Ishikawa (cell line): ENCODE results near the gene FABP3.

Experiments
- CEBPB ChIP-seq: IDR thresholded peaks from 2 replicates; pipeline ENCODE4 v1.6.1; 2012
- CREB1 ChIP-seq: IDR thresholded peaks from 2 replicates; pipeline ENCODE4 v1.6.1; 2012; ENCODE audit warnings: low read depth
- EP300 ChIP-seq: IDR thresholded peaks from 2 replicates; pipeline ENCODE4 v1.6.1; 2012; ENCODE audit warnings: borderline replicate concordance
- NFIC ChIP-seq: IDR thresholded peaks from 2 replicates; pipeline ENCODE4 v1.6.1; 2012
- RAD21 ChIP-seq: IDR thresholded peaks from 2 replicates; pipeline ENCODE4 v1.6.1; 2012; ENCODE audit warnings: low read depth
- REST ChIP-seq: IDR thresholded peaks from 2 replicates; pipeline ENCODE4 v1.6.1; 2012; ENCODE audit warnings: low read depth, mild to moderate bottlenecking
- TEAD4 ChIP-seq: IDR thresholded peaks from 2 replicates; pipeline ENCODE4 v1.6.1; 2012
- USF1 ChIP-seq: IDR thresholded peaks from 2 replicates; pipeline ENCODE4 v1.6.1; 2012
- YY1 ChIP-seq: IDR thresholded peaks from 2 replicates; pipeline ENCODE4 v1.6.1; 2012; ENCODE audit warnings: low read depth
- ZBTB7A ChIP-seq: IDR thresholded peaks from 2 replicates; pipeline ENCODE4 v1.6.1; 2012; ENCODE audit warnings: low read depth

- TF ChIP-seq YY1 (no peak), REST (no peak), NFIC (no peak), RAD21 (no peak), EP300 (no peak), USF1 (no peak), ZBTB7A (no peak), TEAD4 (no peak), CEBPB (no peak), CREB1 (no peak)
Observed at GRCh38 chr1:31372051-31372450, 825 bp downstream of the FABP3 start.
